ENCODE results near the gene ME3.

DNA sequence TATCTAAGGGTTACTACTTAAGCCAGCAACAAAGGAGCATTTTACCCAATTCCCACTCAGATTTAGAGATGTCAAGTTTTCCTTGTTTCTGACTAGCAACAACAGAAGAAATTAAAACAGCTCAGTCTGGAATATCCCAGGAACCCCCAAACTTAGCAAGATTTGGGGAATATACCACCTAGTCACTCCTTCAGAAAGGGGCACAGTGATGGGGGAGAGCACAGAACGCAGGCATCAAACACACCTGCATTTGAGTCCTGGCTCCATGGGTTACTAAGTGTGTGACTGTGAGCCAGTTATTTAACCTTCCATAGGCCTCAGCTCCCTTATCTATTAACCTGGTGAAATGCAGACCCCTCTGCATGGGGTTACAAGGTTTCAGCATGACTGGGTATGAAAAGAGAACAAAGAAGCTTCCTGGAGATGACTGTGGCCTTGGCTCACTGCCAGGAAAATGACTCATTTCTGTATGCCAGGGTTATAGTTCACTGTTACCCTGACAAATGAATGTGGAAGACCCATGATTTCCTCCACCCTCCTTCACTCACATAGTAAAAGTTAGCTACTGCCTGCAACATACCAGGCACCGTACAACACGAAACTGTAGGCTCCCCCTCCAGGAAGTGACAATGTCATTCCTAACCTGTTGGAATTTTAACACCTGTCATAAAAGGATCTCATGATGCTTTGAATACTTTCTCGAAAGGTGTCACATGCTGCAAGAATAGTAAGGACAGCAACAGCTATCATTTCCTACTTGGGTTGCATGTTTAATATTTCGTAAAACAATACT is 79.6 kb downstream of the ME3 start:
- TF ChIP-seq, protein P1, sequence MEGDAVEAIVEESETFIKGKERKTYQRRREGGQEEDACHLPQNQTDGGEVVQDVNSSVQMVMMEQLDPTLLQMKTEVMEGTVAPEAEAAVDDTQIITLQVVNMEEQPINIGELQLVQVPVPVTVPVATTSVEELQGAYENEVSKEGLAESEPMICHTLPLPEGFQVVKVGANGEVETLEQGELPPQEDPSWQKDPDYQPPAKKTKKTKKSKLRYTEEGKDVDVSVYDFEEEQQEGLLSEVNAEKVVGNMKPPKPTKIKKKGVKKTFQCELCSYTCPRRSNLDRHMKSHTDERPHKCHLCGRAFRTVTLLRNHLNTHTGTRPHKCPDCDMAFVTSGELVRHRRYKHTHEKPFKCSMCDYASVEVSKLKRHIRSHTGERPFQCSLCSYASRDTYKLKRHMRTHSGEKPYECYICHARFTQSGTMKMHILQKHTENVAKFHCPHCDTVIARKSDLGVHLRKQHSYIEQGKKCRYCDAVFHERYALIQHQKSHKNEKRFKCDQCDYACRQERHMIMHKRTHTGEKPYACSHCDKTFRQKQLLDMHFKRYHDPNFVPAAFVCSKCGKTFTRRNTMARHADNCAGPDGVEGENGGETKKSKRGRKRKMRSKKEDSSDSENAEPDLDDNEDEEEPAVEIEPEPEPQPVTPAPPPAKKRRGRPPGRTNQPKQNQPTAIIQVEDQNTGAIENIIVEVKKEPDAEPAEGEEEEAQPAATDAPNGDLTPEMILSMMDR (IDR thresholded peaks at IDR 0.05) = no peak
- TF ChIP-seq POLR2AphosphoS5 (IDR thresholded peaks at IDR 0.05) = peak; percentile 77

Measured in gastroesophageal sphincter (tissue), 3 donors.